NCI-H2171 (cell line): ENCODE data around the gene IL22RA1.

Experiments
- DNase-seq: peaks from one replicate; lab custom pipeline; 2025; lab: John Stamatoyannopoulos, UW

Gene IL22RA1

DNA sequence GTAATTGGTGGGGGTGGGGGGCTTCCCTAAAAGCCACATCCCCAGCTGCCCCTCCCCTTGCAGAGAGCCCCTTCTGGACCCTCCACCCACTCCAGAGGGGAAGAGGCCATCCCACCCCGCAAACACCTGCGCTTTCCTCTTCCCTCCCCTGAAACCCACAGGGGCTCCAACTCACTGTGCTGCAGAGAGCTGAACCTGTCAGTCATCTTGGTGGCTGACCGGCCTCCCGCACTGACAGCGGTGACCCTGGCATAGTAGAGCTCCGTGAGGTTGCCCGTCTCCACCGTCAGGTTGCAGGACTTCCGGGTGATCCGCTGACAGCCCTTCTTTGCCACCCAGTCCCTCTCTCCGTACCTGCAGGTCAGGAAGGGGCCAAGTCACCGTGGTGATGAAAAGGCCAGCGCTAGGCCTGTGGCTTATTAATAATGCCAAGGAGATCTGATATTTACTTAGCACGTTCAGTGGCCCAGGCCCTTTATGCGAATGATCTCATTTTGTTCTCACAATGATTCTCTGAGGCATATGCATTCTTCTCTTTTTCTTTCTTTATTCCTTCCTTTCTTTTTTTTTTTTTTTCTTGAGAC is 5.9 kb downstream of the IL22RA1 start:
- no peak for DNase-seq

DNA sequence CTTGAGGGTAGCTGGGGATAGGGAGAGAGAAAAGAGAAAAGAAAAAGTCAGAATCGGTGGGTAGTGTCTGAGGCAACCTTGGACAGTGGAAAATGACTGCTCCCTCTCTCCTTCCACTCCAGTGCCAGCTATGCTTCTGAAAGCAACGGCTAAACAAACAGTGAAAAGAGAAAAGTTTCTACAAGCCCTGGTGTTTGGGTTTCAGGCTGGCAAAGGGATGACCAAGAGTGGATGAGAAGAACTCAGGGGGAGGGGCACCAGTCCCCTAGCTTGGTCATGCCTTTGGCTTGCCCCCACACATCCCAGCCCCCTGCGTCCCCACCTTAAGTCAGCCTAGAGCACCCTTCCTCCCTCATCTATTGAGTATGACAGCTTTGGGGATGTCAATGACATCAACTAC is 8.6 kb downstream of the IL22RA1 start:
- no peak for DNase-seq

DNA sequence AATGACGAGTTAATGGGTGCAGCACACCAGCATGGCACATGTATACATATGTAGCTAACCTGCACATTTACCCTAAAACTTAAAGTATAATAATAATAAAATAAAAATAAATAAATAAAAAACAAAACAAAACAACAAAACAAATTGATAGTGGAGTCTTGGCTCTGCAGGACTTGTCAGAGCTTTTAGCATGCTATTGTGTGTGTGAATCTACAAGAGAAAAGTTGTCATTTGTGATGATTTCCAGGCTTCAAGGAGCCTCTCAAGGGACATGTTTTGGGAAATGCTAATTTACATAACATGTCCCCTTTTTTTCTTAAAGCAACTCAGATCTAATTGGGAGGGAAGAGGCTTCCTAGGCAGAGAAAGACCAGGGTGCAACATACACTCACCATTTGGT is 9.1 kb downstream of the IL22RA1 start:
- DNase-seq = no peak

DNA sequence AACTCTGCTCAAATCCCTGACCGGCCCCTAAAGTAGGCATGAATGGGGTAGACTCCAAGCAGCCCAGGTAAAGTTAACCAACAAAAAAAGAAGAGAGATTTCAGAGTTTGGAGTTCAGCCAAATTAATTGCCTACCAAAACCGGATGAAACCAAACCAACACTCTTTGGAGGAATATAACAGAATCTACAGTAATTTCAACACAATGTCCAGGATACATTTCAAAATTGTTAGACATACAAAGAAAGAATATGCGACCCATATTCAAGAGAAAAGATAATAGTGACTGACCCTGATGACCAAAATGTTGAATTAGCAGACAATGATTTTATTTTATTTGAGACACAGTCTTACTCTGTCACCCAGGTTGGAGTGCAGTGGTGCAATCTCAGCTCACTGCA is 12.6 kb downstream of the IL22RA1 start:
- DNase-seq = no peak

DNA sequence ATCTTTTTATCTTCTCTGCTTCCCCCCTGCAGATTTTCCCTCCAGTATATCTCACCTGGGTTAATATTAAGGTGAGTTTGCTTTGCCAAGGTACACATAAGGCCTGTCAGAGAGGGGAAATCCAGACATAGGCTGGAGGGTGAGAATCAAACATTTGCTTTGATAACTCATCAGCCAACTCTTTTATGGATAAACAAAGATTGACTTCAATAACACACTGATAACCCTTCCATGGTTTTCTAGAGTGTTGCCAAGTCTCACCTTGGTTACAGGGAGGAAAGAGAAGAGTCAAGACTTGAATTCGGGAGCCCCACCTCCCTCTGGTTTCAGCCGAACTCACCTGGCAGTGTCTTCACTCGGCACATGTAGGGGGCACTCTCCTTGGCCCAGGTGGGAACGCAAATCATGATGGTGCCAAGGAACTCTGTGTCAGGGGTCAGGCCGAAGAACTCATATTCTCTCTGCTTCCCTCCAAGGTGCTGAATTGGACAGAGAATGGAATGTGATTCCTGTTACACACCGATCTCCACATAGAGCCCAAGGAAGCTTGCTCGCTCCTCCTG is 15.1 kb downstream of the IL22RA1 start:
- DNase-seq = no peak

DNA sequence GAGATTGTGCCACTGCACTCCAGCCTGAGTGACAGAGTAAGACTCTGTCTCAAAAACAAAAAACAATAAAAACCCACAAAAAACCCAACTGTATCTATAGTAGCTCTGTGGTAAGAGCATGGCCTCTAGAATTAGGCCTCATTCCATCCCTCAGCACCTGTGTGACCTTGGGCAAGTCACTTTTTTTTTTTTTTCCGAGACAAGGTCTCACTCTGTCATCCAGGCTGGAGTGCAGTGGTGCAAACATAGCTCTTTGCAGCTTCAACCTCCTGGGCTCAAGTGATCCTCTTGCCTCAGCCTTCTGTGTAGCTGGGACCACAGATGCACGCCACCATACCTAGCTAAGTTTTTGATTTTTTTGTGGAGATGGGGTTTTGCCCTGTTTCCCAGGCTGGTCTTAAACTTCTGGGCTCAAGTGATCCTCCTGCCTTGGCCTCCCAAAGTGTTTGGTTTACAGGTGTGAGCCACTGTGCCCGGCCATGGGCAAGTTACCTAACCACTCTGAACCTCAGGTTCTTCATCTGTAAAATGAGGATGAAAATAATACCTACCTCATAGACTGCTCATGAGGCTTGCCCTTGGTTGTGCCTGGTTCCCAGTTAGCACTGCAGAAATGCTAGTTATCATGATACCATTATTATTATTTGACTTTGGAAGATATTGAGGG is 15.7 kb downstream of the IL22RA1 start:
- DNase-seq = no peak

DNA sequence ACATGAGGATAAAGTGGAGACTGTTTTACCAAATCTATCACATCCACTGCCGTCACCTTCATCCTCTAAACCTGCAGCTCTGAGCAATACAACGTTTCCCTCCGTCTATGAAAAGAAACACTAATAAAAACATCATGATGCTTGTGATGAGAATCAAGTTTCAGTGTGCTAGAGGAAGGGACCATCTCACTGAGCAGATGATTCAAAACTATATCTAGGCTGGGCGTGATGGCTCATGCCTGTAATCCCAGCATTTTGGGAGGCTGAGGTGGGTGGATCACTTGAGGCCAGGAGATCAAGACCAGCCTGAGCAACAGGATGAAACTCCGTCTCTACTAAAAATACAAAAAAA is 16.3 kb downstream of the IL22RA1 start:
- DNase-seq = no peak

DNA sequence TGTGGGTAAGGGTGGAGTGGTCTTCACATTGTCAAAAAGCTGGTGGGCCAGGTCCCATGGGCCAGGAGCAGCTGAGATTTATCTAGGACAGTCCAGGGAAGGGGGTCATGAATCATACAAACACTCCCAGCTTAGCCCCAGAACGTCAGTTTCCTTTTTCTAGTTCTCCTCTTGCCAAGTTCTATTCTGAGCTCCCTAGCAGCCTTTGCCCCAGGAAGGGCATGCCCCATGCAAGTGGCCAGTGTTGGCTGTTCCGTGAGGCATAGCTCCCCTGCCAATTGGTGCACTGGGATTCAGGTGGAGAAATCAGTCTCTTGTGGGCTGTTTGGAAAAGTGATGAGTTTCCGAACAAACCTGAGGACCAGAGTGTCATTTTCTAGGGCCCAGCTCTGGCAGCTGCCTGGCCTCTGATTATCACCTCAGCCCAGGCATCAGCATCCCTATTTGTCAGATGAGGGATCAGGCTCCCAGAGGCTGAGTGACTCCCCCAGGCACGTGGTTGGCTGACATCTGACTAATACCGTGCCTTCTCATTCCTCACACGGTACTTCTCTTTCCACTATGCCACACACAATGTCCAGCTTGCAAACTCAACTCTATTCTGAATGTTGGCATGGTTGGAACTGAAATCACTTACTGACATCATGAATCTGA is 16.8 kb downstream of the IL22RA1 start:
- DNase-seq = no peak

DNA sequence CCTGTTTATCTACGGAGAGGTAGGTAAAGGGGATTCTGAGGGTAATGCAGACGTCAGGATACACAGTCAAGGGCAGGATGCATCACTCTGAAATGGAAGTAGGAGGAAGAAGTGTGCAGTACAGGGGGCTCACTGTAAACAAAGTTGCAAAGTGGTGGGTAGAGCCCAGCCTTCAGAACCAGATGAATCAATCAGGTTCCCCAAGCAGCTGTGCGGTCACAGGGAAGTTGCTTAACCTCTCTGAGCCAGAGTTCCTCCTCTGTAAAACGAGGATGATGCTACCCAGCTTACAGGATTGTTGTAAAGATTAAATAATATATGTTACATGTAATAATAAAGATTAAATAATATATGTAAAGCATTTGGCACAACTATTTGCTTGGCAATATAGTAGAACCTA is 17.5 kb downstream of the IL22RA1 start:
- DNase-seq = no peak

DNA sequence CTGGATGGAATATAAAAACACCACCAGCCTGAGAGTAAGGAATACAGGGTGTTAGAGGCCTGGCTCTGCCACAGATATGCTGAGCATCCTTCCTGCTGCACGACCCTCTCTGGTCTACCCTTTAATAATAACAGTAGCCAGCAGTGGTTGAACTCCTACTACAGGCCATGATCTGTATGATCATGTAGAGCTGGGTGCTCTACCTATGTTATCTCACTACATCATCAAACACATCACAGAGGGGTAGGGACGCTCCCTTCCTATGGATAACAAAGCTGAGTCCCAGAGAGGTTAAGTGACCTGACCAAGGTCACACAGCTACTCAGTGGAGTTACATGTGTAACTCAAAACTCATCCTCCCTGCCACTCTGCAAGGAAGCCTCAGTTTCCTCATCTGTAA is 18.0 kb downstream of the IL22RA1 start:
- no peak for DNase-seq

DNA sequence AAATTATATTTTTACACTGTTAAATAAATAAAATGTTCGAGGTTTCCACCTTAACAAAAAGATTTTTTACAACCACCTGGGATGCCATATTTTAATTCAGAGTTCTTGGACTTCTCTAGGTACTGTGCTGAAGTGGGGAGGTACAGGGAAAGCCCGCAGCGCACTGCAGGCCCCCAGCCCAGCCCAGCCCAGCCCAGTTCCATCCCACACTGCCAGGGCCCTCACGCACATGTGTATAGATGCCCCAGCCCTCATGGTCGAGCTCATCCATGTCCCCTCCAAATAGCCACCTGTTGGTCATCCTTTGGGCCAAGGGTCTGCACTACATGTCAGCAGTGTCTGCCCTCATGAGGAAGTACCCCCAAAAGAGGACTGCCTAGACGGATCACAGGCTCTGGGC is 19.3 kb downstream of the IL22RA1 start:
- DNase-seq = no peak

DNA sequence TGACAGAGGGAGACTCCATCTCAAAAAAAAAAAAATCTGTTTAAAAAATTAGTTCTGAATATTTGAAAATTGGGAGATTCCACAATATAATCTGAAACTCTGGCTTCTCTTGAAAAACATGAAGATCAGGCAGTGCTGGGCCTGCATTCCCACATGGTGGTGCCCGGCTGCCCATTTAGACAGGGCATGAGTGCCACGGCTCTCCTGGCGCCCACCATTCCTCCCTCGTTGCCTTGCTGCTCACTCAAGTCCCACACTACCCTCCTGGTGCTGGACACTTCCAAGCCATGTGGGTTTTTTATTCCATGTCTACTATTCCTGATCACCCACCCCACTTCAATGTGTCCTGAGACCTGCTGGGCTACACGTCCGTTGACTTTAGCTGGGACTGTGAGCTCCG is 20.2 kb downstream of the IL22RA1 start:
- no peak for DNase-seq

DNA sequence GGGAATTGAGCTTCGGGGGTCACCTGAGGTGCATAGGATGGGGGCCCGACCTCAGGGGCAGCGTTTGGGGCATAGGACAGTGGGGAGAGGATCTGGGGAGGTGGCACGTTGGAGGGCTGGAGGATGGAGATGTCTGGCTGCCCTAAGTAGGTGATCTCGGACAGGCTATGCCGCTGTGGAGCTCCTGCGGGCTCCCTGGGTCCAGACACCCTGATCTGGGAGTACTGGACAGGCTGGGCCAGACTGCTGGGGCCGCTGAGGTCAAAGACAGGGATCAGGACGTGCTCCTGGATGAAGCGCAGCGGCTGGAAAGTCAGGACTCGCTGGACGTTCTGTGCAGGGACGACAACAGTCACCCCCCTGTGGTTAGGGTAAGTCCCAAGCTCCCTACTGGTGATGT is 21.5 kb downstream of the IL22RA1 start:
- no peak for DNase-seq

DNA sequence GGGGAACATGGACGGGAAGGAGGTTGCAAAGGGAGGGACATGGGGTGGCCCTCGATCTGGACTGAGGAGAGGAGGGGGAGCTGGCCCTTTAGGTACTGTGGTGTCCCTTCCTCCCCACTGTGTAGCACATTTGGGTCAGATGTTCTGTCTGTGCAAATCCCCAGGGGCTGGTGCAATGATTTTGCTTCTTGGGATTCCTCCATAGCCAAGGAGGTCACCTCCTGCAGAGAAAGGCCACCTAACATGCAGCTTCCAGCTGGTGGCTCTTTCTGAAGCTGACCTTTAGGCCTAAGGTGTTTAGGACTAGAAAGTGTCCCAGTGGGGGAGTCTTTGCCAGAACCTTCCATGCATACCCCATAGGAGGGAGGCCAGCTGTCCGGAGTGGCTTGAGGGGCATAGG is 22.0 kb downstream of the IL22RA1 start:
- DNase-seq = no peak

DNA sequence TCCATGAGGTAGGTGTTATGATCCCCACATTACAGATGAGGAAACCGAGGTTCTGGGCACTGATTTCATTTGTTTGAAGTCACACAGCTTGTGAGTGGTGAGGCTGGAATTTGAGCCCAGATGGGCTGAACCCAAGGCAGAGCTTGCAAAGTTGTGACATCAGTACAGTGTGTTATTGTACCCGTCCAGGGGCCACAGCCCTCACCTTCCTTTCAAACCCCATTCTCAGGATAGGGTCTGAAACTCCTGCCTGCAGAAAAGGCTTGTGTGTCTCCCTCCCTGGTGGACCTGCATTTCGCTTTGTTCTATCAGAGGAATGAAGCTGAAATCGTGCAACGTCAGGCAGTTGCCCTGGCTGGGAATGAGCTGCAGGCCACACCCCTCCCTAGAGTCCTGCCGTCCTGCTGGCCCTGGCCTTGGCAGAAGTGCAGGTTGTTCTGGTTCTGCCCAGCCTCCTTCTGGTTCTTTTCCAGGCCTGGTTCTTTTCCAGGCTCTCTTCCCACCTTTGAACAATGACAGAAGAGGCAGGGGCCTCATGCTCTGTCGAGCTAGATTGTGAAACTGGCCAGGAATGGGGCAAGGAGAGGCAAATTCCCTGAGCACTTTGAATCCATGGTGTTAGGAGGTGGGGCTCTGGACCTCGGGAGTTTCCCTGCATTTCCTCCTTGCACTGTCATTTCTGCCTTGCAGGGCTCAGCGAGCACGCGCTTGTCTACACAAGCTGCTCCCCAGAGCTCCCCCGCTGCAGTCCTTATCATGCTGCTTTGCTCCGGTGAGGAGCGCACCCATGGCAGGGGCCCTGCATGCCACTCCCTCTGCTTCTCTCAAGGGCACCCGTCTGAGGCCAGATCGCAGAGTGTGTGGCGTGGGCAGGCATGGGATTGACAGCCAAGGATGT is 22.8 kb downstream of the IL22RA1 start:
- no peak for DNase-seq

DNA sequence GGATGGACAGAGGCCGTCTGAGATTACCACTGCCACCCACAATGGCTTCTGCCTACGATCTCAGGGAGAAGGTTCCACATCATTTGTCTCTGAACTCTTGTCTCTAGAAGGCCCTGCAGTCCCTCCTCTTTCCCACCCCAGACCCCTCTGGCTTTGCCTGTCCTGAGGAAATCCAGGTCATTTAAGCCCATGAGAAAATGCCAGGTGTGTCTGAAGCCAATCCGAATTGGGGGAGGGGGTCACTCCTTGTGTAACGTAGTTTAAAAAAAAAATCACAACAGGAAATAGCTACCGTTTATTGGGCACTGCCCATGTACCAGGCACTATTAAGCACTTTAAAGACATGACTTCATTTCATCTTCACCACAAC is 23.5 kb downstream of the IL22RA1 start:
- DNase-seq = no peak

DNA sequence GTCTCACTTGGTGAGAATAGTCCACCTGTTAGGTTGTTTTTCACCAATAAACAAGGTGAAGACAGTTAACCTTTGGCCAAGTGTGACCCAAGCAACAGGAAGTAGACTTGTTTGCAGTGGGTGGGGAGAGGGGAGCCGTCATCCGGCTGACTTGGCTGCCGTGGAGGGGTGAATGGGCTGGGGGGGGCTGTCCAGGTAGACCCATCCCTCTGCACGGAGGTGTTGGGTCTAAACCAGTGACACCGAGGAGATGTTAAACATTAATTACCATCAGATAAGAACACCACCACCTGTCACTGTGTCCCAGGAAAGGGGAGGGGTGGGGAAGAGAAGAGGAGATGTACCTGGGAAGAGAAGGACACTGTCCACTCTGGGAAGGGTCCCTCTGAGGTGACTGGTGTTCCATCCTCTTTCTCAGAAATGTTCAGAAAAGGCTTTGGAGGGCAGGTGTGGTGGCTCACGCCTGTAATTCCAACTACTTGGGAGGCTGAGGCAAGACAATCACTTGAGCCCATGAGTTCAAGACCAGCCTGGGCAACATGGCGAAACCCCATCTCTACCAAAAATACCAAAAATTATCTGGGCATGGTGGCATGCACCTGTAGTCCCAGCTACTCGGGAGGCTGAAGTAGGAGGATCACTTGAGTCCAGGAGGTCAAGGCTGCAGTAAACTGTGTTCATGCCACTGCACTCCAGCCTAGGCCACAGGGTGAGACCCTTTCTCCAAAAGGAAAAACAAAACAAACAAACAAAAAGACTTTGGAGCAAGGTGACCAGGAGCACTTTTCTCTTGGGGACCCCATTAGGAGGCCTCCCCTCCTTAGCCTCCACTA is 24.3 kb downstream of the IL22RA1 start:
- no peak for DNase-seq

DNA sequence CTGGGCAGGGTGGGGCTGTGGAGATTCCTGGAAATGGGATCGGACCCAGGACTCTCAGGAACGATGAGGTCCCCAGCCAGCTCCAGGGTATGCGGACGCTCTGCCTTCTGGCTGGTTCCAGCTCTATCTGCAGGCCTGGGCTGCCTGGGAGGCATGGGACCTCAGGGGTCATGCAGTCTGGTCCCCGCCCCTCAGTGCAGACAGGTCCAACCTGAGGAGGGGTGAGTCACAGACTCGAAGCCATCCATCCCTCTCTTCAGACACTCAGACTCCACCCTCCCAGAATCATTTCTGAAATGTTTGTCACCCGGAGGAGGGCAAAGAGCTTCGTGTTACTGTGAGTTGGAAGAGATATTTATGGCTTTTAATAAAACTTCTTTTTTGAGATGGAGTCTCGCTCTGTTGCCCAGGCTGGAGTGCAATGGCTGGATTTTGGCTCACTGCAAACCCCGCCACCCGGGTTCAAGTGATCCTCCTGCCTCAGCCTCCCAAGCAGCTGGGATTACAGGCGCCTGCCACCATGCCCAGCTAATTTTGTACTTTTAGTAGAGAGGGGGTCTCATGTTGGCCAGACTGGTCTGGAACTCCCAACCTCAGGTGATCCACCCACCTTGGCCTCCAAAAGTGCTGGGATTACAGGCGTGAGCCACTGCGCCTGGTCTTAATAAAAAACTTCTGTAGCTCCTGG is 25.1 kb downstream of the IL22RA1 start:
- DNase-seq = no peak

DNA sequence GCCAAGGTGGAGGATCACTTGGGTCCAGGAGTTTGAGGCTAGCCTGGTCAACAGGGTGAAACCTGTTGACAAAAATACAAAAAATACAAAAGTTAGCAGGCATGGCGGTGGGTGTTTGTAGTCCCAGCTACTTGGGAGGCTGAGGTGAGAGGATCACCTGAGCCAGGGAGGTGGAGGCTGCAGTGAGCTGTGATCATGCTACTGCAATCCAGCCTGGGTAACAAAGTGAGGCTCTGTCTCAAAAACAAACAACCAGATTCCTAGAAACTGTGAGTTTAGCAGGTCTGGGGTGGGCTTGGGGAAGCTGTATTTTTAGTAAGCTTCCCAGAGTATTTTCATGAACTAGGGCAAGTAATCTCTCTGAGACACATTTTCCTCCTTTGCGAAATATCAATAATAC is 25.8 kb downstream of the IL22RA1 start:
- no peak for DNase-seq

DNA sequence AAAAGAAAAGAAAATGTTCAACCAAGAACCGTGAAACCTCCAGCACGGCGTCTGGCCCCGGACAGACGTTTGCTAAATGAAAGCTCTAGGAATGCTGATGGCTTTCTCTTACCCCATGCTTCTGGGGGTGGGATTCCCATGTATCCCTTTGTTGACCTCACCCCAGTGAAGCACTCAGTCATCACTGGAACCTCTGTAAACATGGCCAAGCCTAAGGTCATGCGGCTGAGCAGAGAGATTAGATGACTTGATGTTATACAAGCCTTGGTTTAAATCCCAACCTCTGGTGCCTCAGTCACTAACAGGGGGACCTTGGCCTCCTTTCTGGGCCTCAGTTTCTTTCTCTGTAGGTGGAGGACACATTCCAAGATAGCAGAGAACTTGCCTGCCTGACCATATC is 28.2 kb downstream of the IL22RA1 start:
- no peak for DNase-seq

DNA sequence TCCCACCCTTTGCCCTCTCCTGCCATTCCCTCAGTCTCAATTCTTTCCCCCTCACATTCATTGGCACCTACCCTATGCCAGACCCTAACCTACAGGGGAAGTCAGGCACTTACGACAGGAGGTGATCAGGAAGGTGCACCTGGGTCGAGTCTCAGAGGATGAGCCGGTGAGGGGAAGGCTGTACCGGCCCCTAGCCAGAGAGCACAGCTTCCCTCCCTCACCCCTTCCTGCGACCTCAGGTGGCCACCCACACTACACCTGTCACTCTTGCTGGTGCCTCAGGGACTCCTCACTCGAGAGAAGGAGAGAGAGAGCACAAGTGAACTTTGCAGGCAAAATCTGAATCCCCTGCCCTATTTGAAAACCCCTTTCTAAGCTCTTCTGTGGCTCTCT is 29.3 kb downstream of the IL22RA1 start:
- DNase-seq = no peak
